CD4-positive, alpha-beta T cell treated with Interleukin-17A for 1 hour (primary cell): ENCODE measurements around the gene CNTRL.
A peak's percentile ranks its signal among the peaks of the same experiment; 100 is the strongest.
"Not testable (repeated sequence)": the region's sequence is repeated elsewhere in the genome, so short reads cannot be mapped to it uniquely, and the experiment has no call there.

Experiments used
- DNase-seq: peaks from one replicate; pipeline ENCODE4 v3.0.0-alpha.2; 2020

Gene CNTRL

GRCh38 chr9:121074370-121075250, at the start of gene CNTRL:
Gene CNTRL, plus strand, starts transcription at chr9:121074955. Its CDS starts 13,372 bp downstream, at chr9:121088327.
- peak; percentile 86 for DNase-seq

- no peak for DNase-seq
These were observed 48.5 kb upstream of the CNTRL start for GRCh38 chr9:121026260-121026691.

- DNase-seq, result no peak
These were observed 48.0 kb upstream of the CNTRL start for GRCh38 chr9:121026768-121027167.

GRCh38 chr9:121028285-121028684, 46.5 kb upstream of the CNTRL start:
- not testable (repeated sequence) for DNase-seq

- no peak for DNase-seq
These were observed 45.3 kb upstream of the CNTRL start for GRCh38 chr9:121029469-121029868.

GRCh38 chr9:121034529-121034928, 40.2 kb upstream of the CNTRL start:
- no peak for DNase-seq

GRCh38 chr9:121035717-121036116, 39.0 kb upstream of the CNTRL start:
- not testable (repeated sequence) for DNase-seq

GRCh38 chr9:121038362-121038761, 36.4 kb upstream of the CNTRL start:
- DNase-seq, result no peak

GRCh38 chr9:121038804-121039203, 36.0 kb upstream of the CNTRL start:
- DNase-seq, result no peak

GRCh38 chr9:121048175-121048574, 26.6 kb upstream of the CNTRL start:
- DNase-seq, result no peak

GRCh38 chr9:121048618-121049017, 26.1 kb upstream of the CNTRL start:
- DNase-seq, result no peak

GRCh38 chr9:121050128-121050988, 24.4 kb upstream of the CNTRL start, which contains the start of gene C5:
Gene C5, minus strand, starts transcription at chr9:121050275. Its CDS starts 29 bp downstream, at chr9:121050246.
- DNase-seq, result no peak

- no peak for DNase-seq
These were observed 21.2 kb upstream of the CNTRL start for GRCh38 chr9:121053544-121053943.

- DNase-seq, result no peak
These were observed 19.1 kb upstream of the CNTRL start for GRCh38 chr9:121055642-121056143.

- DNase-seq, result no peak
These were observed 16.9 kb upstream of the CNTRL start for GRCh38 chr9:121057821-121058220.

- no peak for DNase-seq
These were observed 15.2 kb upstream of the CNTRL start for GRCh38 chr9:121059513-121059912.

- DNase-seq, result peak; percentile 71
These were observed 14.6 kb upstream of the CNTRL start for GRCh38 chr9:121059998-121060636.

GRCh38 chr9:121066850-121067249, 7.9 kb upstream of the CNTRL start:
- DNase-seq, result no peak

GRCh38 chr9:121067640-121068039, 7.1 kb upstream of the CNTRL start:
- DNase-seq, result no peak

GRCh38 chr9:121069396-121069795, 5.4 kb upstream of the CNTRL start:
- DNase-seq, result no peak

- peak; percentile 7 for DNase-seq
These were observed 3.4 kb upstream of the CNTRL start for GRCh38 chr9:121071370-121071755.

- peak; percentile 68 for DNase-seq
These were observed 2.9 kb upstream of the CNTRL start for GRCh38 chr9:121071756-121072421.
